Activated naive CD8-positive, alpha-beta T cell treated with anti-CD3 and anti-CD28 coated beads, Interleukin-2, amount 10 ng/mL, durations not matched to agents 7 days and 5 days (primary cell): ENCODE data around the gene RTN4R. TPM values are rescaled to one million over a fixed set of nuclear protein-coding genes. Genes with fewer than 3 reads are reported as not detected.

Experiments
- ATAC-seq: fragments of 150-1000 bp; cut with Tn5 transposase; one replicate; pipeline ENCODE4 v1.10.0; 2021; ENCODE audit warnings: low read depth, moderate library complexity
- POLR2A ChIA-PET: fragments of 350-600 bp; sonication (Branson Sonifier 250); formaldehyde crosslinking; loops from one replicate; lab custom pipeline; 2021; ENCODE audit warnings: antibody characterized with exemption; lab: Charles Lee
- DNase-seq: peaks from one replicate; pipeline ENCODE4 v3.0.0; 2021
- H3K27ac Mint-ChIP-seq: one replicate; pipeline ENCODE4 v1.8.0; 2022; ENCODE audit warnings: mild to moderate bottlenecking, mixed read lengths
- H3K27me3 Mint-ChIP-seq: one replicate; pipeline ENCODE4 v1.8.0; 2022; ENCODE audit warnings: mild to moderate bottlenecking, moderate library complexity, mixed read lengths
- H3K36me3 Mint-ChIP-seq: one replicate; pipeline ENCODE4 v1.8.0; 2021; ENCODE audit warnings: mild to moderate bottlenecking, mixed read lengths
- H3K4me1 Mint-ChIP-seq: one replicate; pipeline ENCODE4 v1.8.0; 2021; ENCODE audit warnings: mixed read lengths
- H3K4me3 Mint-ChIP-seq: one replicate; pipeline ENCODE4 v1.8.0; 2022; ENCODE audit warnings: mild to moderate bottlenecking, moderate library complexity, mixed read lengths
- H3K9me3 Mint-ChIP-seq: one replicate; pipeline ENCODE4 v1.8.0; 2021; ENCODE audit warnings: mixed read lengths
- total RNA-seq, 2 experiments: library from RNA; stranded (reverse); gene quantifications; one replicate each; pipeline ENCODE4 v1.2.3, GENCODE V29; 2021

RTN4R gene
- total RNA-seq, 2 experiments from 2014 or later = 5.7 to 6.1 TPM

DNA sequence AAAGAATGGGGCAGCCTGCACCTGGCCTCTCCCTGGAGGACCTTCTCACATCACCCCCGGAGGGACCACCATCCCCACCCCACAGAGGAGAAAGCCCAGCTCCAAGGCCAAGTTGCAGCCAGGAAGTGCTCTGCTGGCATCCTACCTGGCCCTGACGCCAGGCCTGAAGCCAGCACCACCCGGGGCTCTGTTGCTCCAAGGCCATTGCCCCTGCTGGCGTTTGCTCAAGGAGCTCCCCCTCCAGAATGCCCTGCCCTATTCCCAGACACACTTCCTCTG, 10.2 kb downstream of the RTN4R start:
- no peaks in the 10 kb centered on the region for H3K36me3 Mint-ChIP-seq
- H3K27ac Mint-ChIP-seq = no peak overlapping the region
- no peak overlapping the region for H3K4me3 Mint-ChIP-seq
- H3K27me3 Mint-ChIP-seq = no peaks in the 10 kb centered on the region
- ATAC-seq (no peak), DNase-seq (no peak)
- H3K4me1 Mint-ChIP-seq = peaks cover 10% of the 10 kb centered on the region
- H3K9me3 Mint-ChIP-seq = no peaks in the 10 kb centered on the region
- POLR2A ChIA-PET = no interaction called here

DNA sequence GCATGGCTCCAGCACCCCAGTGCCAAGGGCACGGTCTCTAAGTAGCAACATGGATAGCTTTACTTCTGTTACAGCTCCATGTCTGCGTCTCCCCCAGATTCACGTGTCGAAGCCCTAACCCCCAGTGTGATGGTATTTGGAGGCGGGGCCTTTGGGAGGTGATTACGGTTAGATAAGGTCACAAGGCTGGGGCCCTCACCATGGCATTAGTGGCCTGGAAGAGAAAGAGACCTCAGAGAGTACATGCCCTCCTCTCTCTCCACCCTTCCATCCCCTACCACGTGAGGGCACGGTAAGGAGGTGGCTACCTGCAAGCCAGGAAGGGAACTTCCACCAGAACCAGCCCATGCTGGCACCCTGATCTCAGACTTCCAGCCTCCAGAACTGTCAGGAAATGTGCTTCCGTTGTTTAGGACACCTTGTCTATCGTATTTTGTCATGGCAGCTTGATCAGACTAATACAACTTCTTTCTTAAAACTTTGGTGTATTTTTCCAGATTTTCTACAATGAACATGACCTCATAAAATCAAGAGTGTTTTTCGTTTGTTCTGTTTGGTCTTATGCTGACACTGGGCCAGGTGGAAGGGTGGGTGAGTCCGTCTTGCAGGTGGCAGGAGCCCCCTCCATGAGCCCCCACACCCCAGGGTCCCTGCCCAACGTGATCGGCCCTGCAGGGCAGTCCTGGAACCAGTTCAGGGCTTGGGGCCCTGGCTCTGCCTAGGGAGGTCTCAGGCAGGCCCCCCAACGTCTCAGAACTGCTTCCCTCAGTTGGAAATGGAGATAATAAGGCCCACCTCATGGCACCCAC, 10.7 kb downstream of the RTN4R start:
- Mint-ChIP-seq H3K36me3 (no peaks in the 10 kb centered on the region), H3K9me3 (no peaks in the 10 kb centered on the region), H3K4me1 (peaks cover 10% of the 10 kb centered on the region), H3K4me3 (no peak overlapping the region), H3K27me3 (no peaks in the 10 kb centered on the region), H3K27ac (no peak overlapping the region)
- POLR2A ChIA-PET = no interaction called here
- ATAC-seq (no peak), DNase-seq (no peak)

DNA sequence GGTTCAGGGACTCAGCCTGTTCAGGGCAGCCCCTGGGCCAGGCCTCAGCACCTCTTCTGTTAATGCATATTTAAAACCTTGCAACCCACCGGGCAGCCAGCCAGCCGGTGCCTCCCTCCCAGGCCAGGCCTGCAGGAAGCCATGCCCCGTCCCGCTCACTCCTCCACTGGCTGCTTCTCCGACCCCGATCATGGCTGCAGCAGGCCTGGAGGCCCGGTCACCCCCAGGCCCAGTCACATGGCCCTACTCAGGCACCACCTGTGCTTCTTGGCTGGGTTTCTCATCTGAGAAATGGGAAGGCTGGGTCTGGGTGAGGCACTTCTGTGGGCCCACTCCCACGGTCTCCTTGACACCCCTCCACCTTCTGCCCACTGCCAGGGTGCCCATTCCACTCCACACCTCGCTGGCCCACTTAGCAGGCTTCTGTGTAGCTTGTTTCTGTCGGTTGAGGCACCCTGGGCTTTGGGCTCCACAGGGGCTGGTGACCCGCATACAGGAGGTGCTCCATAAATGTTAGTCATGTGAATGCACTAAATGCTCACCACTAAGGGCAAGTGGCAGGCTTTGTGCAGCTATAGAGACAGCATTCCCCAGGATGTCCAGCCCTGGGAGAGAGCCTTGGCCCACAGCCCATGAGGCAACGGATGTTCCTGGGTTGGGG, 11.4 kb downstream of the RTN4R start:
- no peak for ATAC-seq

DNA sequence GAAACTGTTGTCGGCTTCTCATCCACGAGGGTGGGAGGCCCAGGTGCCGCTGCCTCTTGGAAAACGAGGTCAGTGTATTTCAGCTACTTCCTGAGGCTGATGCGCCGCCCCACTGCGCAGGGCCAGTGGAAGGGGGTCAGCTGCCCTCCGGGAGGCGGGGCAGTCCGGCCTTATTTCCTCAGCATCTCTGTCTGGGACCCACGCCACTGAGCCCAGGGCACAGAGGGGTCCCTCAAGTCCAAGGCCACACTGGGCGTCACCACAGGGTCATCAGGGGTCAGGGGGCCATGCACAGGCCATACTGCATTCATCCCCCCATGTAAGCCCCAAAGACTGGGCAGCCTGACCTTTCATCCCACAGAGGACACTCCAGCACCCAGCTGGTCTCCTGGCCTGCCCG, 12.1 kb downstream of the RTN4R start:
- DNase-seq (no peak), ATAC-seq (no peak)
- H3K4me1 Mint-ChIP-seq = peaks cover 10% of the 10 kb centered on the region
- H3K9me3 Mint-ChIP-seq = no peaks in the 10 kb centered on the region
- H3K4me3 Mint-ChIP-seq = no peak overlapping the region
- H3K27me3 Mint-ChIP-seq = no peaks in the 10 kb centered on the region
- no peaks in the 10 kb centered on the region for H3K36me3 Mint-ChIP-seq
- H3K27ac Mint-ChIP-seq = no peak overlapping the region
- POLR2A ChIA-PET = no interaction called here

More for the DNA sequence above, 11.4 kb downstream of the RTN4R start:
- Mint-ChIP-seq H3K9me3 (no peaks in the 10 kb centered on the region), H3K4me3 (no peak overlapping the region), H3K4me1 (peaks cover 10% of the 10 kb centered on the region), H3K36me3 (no peaks in the 10 kb centered on the region), H3K27me3 (no peaks in the 10 kb centered on the region), H3K27ac (no peak overlapping the region)
- DNase-seq = no peak
- POLR2A ChIA-PET = no interaction called here

DNA sequence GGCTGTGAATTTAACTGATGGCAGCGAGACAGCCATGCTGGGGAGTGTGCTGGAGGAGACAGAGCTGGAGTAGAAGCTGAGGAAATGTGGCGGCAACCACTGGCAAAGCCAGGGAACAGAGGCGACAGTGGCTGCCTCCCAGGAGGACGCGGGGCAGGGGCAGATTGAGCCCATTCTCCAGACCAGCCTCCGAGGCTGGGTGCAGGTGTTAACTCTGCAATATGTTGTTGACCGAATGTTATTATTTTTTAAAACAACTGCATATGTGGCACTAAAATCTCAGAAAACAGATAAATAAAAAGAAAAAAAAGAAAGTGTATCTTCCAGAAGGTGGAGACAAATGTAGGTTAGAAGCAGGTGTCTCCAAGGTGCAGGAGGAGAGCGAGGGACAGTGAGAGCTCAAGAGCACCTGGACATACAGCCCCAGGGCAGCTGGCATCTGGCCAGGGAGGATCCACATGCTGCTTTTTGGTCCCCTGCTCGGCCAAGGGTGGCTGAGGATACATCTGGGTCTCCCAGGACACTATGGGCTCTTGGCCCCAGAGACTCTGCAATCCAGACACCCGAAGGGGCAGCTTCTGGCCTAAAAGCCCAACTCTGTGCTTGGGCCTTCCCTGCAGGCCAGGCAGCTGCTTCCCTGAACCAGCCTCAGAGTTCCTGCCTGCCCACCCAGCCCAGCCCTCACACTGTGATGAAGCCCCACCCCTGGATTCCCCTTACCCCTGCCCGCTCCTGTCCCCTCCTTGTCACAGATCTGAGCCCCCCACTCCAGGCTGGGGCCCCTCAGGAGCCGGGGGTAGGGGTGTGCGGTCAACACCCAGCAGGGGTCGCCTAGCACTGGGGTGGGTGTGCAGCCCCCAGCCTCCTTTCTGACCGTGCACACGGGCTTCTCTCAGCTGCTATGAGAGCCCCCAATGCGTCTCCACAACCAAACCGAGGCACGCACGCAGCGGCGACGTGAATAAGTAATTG, 12.9 kb downstream of the RTN4R start:
- Mint-ChIP-seq H3K9me3 (no peaks in the 10 kb centered on the region), H3K4me3 (no peak overlapping the region), H3K27ac (peak overlapping the region; percentile 7), H3K36me3 (no peaks in the 10 kb centered on the region), H3K27me3 (no peaks in the 10 kb centered on the region), H3K4me1 (peaks cover 10% of the 10 kb centered on the region)
- POLR2A ChIA-PET = no interaction called here
- DNase-seq (no peak), ATAC-seq (no peak)

DNA sequence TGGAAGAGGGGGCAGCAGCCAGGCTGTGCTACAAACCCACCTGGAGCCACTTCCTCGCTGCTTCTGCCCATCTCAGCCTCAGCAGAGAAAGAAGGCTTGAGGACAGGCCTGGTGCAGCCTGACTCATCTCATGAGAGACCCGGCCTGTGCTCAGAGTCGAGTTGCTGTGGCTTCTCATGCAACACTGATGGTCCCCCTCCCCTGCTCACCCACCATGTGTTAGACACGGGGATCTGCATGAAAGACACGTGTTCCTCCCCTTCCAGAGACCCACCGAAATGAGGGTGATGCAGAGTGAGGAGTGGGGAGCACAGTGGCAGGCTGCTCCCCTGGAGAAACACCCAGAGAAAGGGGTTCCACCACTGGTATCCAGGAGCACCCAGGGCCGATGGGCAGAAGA, 15.0 kb downstream of the RTN4R start:
- no peaks in the 10 kb centered on the region for H3K27me3 Mint-ChIP-seq
- ATAC-seq = no peak
- peaks cover 10% of the 10 kb centered on the region for H3K4me1 Mint-ChIP-seq
- no peak overlapping the region for H3K27ac Mint-ChIP-seq
- POLR2A ChIA-PET = no interaction called here
- no peaks in the 10 kb centered on the region for H3K36me3 Mint-ChIP-seq
- no peaks in the 10 kb centered on the region for H3K9me3 Mint-ChIP-seq
- DNase-seq = no peak
- H3K4me3 Mint-ChIP-seq = no peak overlapping the region

DNA sequence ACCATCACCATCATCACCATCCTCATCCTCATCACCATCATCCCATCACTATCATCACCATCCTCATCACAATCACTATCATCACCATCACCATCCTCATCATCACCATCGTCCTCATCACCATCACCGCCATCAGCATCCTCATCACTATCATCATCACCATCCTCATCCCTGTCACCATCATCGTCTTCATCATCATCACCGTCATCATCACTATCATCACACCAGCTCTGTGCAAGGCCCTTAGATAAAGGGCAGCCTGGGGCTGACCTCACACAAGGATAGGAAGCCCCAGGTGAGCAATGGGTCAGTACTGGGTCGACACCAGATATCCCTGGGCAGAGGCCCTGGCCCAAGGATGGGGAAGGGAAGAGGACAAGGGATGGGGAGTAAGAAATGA, 16.1 kb downstream of the RTN4R start:
- H3K27ac Mint-ChIP-seq = no peak overlapping the region
- no peaks in the 10 kb centered on the region for H3K27me3 Mint-ChIP-seq
- POLR2A ChIA-PET = no interaction called here
- H3K36me3 Mint-ChIP-seq = no peaks in the 10 kb centered on the region
- ATAC-seq (no peak), DNase-seq (no peak)
- peaks cover 10% of the 10 kb centered on the region for H3K4me1 Mint-ChIP-seq
- H3K9me3 Mint-ChIP-seq = no peaks in the 10 kb centered on the region
- H3K4me3 Mint-ChIP-seq = no peak overlapping the region

DNA sequence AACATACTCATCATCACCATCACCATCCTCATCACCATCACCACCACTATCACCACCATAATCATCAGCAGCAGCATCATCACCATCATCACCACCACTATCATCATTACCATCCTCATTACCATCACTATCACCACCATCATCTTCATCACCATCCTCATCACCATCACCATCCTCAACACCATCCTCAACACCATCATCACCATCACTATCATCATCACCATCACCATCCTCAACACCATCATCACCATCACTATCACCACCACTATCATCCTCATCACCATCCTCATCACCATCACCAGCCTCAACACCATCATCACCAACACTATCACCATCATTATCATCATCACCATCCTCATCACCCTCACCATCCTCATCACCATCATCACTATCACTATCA, 16.6 kb downstream of the RTN4R start:
- H3K9me3 Mint-ChIP-seq = no peaks in the 10 kb centered on the region
- no peaks in the 10 kb centered on the region for H3K36me3 Mint-ChIP-seq
- no peaks in the 10 kb centered on the region for H3K27me3 Mint-ChIP-seq
- H3K27ac Mint-ChIP-seq = no peak overlapping the region
- POLR2A ChIA-PET = no interaction called here
- DNase-seq (no peak), ATAC-seq (no peak)
- H3K4me3 Mint-ChIP-seq = no peak overlapping the region
- H3K4me1 Mint-ChIP-seq = peaks cover 10% of the 10 kb centered on the region

DNA sequence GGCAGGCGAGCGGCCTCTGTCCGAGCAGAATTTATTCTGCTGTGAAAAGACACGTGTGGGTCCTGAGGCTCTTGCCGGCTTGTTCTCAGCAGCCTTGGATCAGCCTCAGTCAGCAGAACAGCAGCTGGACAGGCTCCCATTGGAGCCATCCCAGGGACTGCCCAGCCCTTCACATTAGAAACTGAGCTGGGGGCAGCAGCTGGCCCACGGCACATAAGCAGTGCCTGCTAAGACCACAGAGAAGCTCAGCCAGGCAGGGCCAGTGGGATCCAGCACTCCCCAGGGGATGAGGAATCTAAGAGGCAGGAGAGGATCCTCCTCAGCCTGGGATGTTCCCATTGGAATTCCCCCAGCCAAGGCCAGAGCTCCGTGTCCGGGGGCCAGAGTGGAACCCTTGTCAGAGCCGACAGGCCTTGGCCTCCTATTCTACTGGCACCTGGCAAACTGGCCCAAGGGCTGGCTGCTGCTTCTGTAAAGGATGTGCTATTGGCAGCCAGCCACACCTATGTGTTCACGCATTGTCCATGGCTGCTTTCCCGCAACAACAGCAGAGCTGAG, 18.2 kb downstream of the RTN4R start:
- Mint-ChIP-seq H3K4me1 (peaks cover 17% of the 10 kb centered on the region), H3K36me3 (no peaks in the 10 kb centered on the region), H3K4me3 (no peak overlapping the region), H3K27ac (no peak overlapping the region), H3K9me3 (no peaks in the 10 kb centered on the region), H3K27me3 (no peaks in the 10 kb centered on the region)
- DNase-seq (no peak), ATAC-seq (no peak)
- POLR2A ChIA-PET = no interaction called here

DNA sequence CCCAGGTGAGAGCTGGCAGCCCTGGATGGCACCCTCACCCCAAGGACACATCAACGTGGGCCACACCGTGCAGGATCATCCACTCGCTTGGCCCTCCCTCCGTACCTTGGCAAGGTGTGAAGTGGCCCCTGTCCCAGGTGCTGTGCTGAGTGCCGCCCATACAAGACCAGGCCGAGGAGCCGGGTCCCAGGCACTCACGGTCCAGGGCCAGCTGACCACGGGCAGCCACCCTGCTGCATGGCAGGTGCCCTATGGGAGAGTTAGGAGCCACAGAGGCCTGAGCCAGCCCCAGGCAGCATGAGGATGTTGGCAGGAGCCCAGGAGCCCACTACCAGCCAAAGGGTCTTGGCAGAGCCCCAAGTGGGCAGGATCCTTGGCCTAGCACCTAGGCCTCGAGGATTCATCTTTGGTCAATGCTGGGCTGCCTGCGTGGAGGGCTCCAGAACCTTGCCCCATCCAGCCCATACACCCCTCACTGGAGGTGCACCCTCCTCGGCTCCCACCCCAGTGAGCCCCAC, 19.6 kb downstream of the RTN4R start:
- Mint-ChIP-seq H3K36me3 (no peaks in the 10 kb centered on the region), H3K27ac (no peak overlapping the region), H3K4me3 (no peak overlapping the region), H3K27me3 (no peaks in the 10 kb centered on the region), H3K4me1 (peaks cover 22% of the 10 kb centered on the region), H3K9me3 (no peaks in the 10 kb centered on the region)
- ATAC-seq (no peak), DNase-seq (no peak)
- POLR2A ChIA-PET = no interaction called here

DNA sequence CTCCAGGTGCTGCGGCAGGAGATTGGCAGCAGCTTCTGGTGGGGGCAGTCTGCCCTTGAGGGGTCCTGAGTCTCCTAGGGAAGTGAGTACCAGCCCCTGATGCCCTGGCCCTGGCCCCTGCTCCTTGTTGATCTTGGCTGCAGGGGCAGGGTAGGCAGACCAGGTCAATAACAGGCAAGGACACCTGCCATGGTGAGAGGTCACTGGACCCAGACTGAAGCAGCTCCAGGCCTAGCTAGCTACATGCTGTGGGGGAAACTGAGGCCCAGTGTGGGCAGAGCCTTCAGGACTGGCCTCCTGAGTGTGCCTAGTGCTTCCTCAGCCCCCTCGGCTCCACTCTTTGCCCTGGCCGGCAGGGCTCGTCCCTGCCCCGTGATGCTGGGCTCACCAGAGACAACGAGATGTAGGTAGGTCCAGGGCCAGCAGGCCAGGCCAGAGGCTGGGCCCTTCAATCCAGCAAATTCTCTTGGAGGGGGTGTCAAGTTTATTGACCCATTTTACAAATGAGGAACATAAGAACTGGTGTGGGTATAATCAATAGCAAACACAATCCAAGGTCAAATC, 20.4 kb downstream of the RTN4R start:
- DNase-seq (no peak), ATAC-seq (no peak)
- no peak overlapping the region for H3K4me3 Mint-ChIP-seq
- H3K27me3 Mint-ChIP-seq = no peaks in the 10 kb centered on the region
- H3K4me1 Mint-ChIP-seq = peaks cover 30% of the 10 kb centered on the region
- no peaks in the 10 kb centered on the region for H3K36me3 Mint-ChIP-seq
- POLR2A ChIA-PET = interaction anchor here (0.6 kb wide), 1 partner anchor 80 kb away, joined by 3 read pairs; no protein-coding TSS in a partner anchor
- no peaks in the 10 kb centered on the region for H3K9me3 Mint-ChIP-seq
- H3K27ac Mint-ChIP-seq = no peak overlapping the region

DNA sequence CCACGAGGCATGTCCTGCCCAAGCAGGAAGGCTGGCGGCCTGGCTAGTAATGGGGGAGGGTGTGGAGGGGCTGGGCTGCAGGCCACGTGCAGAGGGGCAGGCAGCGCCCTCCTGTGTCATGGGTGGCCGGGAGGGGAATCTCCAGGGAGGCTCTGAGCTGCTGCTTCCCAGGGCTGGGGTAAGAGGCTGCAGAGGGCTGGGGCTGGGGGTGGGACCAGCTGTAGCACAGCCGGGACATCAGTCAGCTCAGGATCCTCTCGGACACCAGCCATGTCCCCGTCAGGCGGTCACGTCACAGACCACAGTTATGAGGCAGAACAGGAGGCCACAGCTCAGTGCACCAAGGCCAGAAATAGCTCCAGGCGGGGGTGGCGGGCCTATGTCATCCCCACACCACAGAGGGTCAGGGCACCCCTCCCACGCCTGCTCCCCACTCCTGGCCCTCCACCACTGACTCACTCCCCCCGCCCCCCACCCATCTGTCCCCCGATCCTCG, 21.1 kb downstream of the RTN4R start:
- no peak for ATAC-seq
- H3K9me3 Mint-ChIP-seq = no peaks in the 10 kb centered on the region
- peaks cover 35% of the 10 kb centered on the region for H3K4me1 Mint-ChIP-seq
- no peak overlapping the region for H3K4me3 Mint-ChIP-seq
- DNase-seq = no peak
- no peaks in the 10 kb centered on the region for H3K36me3 Mint-ChIP-seq
- no peak overlapping the region for H3K27ac Mint-ChIP-seq
- H3K27me3 Mint-ChIP-seq = no peaks in the 10 kb centered on the region
- POLR2A ChIA-PET = interaction anchor here (0.6 kb wide), 1 partner anchor 81 kb away, joined by 3 read pairs; no protein-coding TSS in a partner anchor
